GM12865 (cell line): ENCODE data around the gene CDRT4.

ENCODE experiments used
- DNase-seq: peaks from one replicate; pipeline ENCODE4 v3.0.0; 2010; ENCODE audit warnings: low read depth
- H3K4me3 ChIP-seq: 2 replicates; pipeline ENCODE4 v1.5.1; 2011; ENCODE audit warnings: mild to moderate bottlenecking, low read depth, low read length, control low read depth
- CTCF ChIP-seq: IDR thresholded peaks from 2 replicates; pipeline ENCODE4 v1.5.1; 2011; ENCODE audit warnings: low read length, control low read depth, low read depth, inconsistent platforms; ENCODE audit not compliant: insufficient read depth; ENCODE audit errors: missing control alignments

The CDRT4 gene

GRCh38 chr17:15482476-15482875 lies 15.1 kb upstream of the CDRT4 start:
- no peak overlapping the region for H3K4me3 ChIP-seq
- DNase-seq: no peak
- no peak for TF ChIP-seq CTCF

- H3K4me3 ChIP-seq: no peak overlapping the region
- DNase-seq: no peak
- TF ChIP-seq CTCF: no peak
Measured at GRCh38 chr17:15481481-15481880, 14.1 kb upstream of the CDRT4 start.

- no peak overlapping the region for H3K4me3 ChIP-seq
- no peak for TF ChIP-seq CTCF
- DNase-seq: no peak
Measured at GRCh38 chr17:15480204-15480603, 12.8 kb upstream of the CDRT4 start.

GRCh38 chr17:15479703-15480102 lies 12.3 kb upstream of the CDRT4 start:
- no peak for DNase-seq
- H3K4me3 ChIP-seq: no peak overlapping the region
- TF ChIP-seq CTCF: no peak

GRCh38 chr17:15478845-15479244 lies 11.4 kb upstream of the CDRT4 start:
- no peak for DNase-seq
- no peak overlapping the region for H3K4me3 ChIP-seq
- no peak for TF ChIP-seq CTCF

- no peak for DNase-seq
- TF ChIP-seq CTCF: no peak
- H3K4me3 ChIP-seq: no peak overlapping the region
Measured at GRCh38 chr17:15475631-15476354, 8.4 kb upstream of the CDRT4 start.

- no peak for TF ChIP-seq CTCF
- H3K4me3 ChIP-seq: no peak overlapping the region
- DNase-seq: no peak
Measured at GRCh38 chr17:15472891-15473290, 5.5 kb upstream of the CDRT4 start.
